ENCODE results near the gene SLFN5.
A peak's percentile ranks its signal among the peaks of the same experiment; 100 is the strongest.

- TF ChIP-seq TAF1 (IDR thresholded peaks at IDR 0.05; ENCODE audit: low read depth, low read length) (no peak), POLR2AphosphoS5 (IDR thresholded peaks at IDR 0.05; ENCODE audit: low read depth, low read length) (no peak), POLR2A (IDR thresholded peaks at IDR 0.05; ENCODE audit: low read depth, low read length) (peak; percentile 63)
These were observed 1.7 kb downstream of the SLFN5 start for GRCh38 chr17:35244341-35245195.
